K562 (cell line): Measurements from ENCODE around the gene ABT1. TPM values are rescaled to one million over a fixed set of nuclear protein-coding genes. Genes with fewer than 3 reads are reported as not detected.

ENCODE experiments used
- CC2D1A ChIP-seq: fragments of 450-650 bp; IDR thresholded peaks from 2 replicates; pipeline ENCODE4 v1.6.1; 2017; ENCODE audit warnings: mild to moderate bottlenecking
- CEBPG ChIP-seq, 3 experiments: fragments of 200-800 bp in 1 of 3; sonication (Bioruptor generic) in 1 of 3; sonication (generic) in 1 of 3; formaldehyde crosslinking in 1 of 3; IDR thresholded peaks in 2 of 3; conservative IDR thresholded peaks in 1 of 3; 2 replicates each; pipeline versions ENCODE4 v1.6.1 to v1.8.0; 2016 to 2022; ENCODE audit warnings: missing compliant biosample characterization in 2 of 3, missing genetic modification characterization in 2 of 3, mild to moderate bottlenecking in 1 of 3, missing genetic modification reagents in 1 of 3
- CHD1 ChIP-seq: fragments of 200-600 bp; sonication (generic); IDR thresholded peaks from one replicate; pipeline ENCODE4 v1.6.1; 2012; ENCODE audit warnings: mild to moderate bottlenecking, moderate library complexity, low read length, inconsistent platforms
- CTCF ChIP-seq, 3 experiments: IDR thresholded peaks in 2 of 3; conservative IDR thresholded peaks in 1 of 3; 2 replicates each; pipeline ENCODE4 v1.5.1; 2011 to 2012; ENCODE audit warnings: low read length in 3 of 3, mild to moderate bottlenecking in 3 of 3, control low read depth in 2 of 3, improper control_type of control experiment in 1 of 3, inconsistent platforms in 1 of 3, low read depth in 1 of 3, mixed read lengths in 1 of 3, moderate library complexity in 1 of 3; ENCODE audit not compliant: insufficient read depth in 2 of 3
- DNMT1 ChIP-seq: fragments of 450-650 bp; IDR thresholded peaks from 2 replicates; pipeline ENCODE4 v1.6.1; 2016; ENCODE audit warnings: antibody characterized with exemption, mild to moderate bottlenecking
- E2F6 ChIP-seq, 2 experiments: IDR thresholded peaks; 2 replicates each; pipeline ENCODE4 v1.6.1; 2011; ENCODE audit warnings: borderline replicate concordance in 1 of 2, control low read depth in 1 of 2, low read depth in 1 of 2, low read length in 1 of 2, mild to moderate bottlenecking in 1 of 2, mixed read lengths in 1 of 2, moderate library complexity in 1 of 2; ENCODE audit not compliant: insufficient read depth in 1 of 2, insufficient read length in 1 of 2, poor library complexity in 1 of 2, severe bottlenecking in 1 of 2; ENCODE audit errors: extremely low read depth in 1 of 2
- ELF4 ChIP-seq: fragments of 450-650 bp; formaldehyde crosslinking; IDR thresholded peaks from 2 replicates; pipeline ENCODE4 v1.4.0; 2022; ENCODE audit warnings: missing genetic modification characterization
- FOXJ2 ChIP-seq: fragments of 200-800 bp; sonication (Bioruptor generic); IDR thresholded peaks from 2 replicates; pipeline ENCODE4 v1.6.1; 2016; ENCODE audit warnings: missing genetic modification characterization, missing compliant biosample characterization
- HEY1 ChIP-seq: fragments of 250-450 bp; sonication (Bioruptor Pico); IDR thresholded peaks from 2 replicates; pipeline ENCODE4 v1.5.0; 2020; ENCODE audit warnings: mild to moderate bottlenecking, moderate library complexity, borderline replicate concordance
- HNRNPUL1 ChIP-seq: fragments of 200-400 bp; formaldehyde crosslinking; IDR thresholded peaks from 2 replicates; pipeline ENCODE4 v1.6.1; 2017; ENCODE audit warnings: low read length
- MTA2 ChIP-seq: fragments of 450-650 bp; IDR thresholded peaks from 2 replicates; pipeline ENCODE4 v1.6.1; 2016; ENCODE audit warnings: low read depth
- OTX1 ChIP-seq: fragments of 450-650 bp; formaldehyde crosslinking; IDR thresholded peaks from 2 replicates; pipeline ENCODE4 v1.4.0; 2022; ENCODE audit warnings: mild to moderate bottlenecking
- PHF21A ChIP-seq: fragments of 450-650 bp; IDR thresholded peaks from 2 replicates; pipeline ENCODE4 v1.6.1; 2017; ENCODE audit warnings: low read depth, borderline replicate concordance
- POLR2AphosphoS5 ChIP-seq: IDR thresholded peaks from 2 replicates; pipeline ENCODE4 v1.6.1; 2011; ENCODE audit warnings: mild to moderate bottlenecking, low read depth, low read length, moderate library complexity; ENCODE audit not compliant: control insufficient read depth, insufficient read depth
- RBBP5 ChIP-seq: fragments of 200-600 bp; sonication (generic); IDR thresholded peaks from 2 replicates; pipeline ENCODE4 v1.6.1; 2012; ENCODE audit warnings: borderline replicate concordance, mild to moderate bottlenecking, low read length, control low read depth, inconsistent platforms; ENCODE audit not compliant: insufficient read depth, poor library complexity, severe bottlenecking
- SRSF3 ChIP-seq: fragments of 200-400 bp; formaldehyde crosslinking; IDR thresholded peaks from 2 replicates; pipeline ENCODE4 v1.6.1; 2016; ENCODE audit warnings: mild to moderate bottlenecking, low read length, moderate library complexity; ENCODE audit not compliant: insufficient read depth
- STAT5A ChIP-seq: IDR thresholded peaks from 2 replicates; pipeline ENCODE4 v1.6.1; 2012; ENCODE audit warnings: low read length, inconsistent platforms, borderline replicate concordance
- TRIM25 ChIP-seq: fragments of 450-650 bp; IDR thresholded peaks from 2 replicates; pipeline ENCODE4 v1.7.0; 2016; ENCODE audit warnings: borderline replicate concordance
- ZBTB34 ChIP-seq: fragments of 250-450 bp; sonication (Bioruptor Pico); IDR thresholded peaks from 2 replicates; pipeline ENCODE4 v1.8.0; 2021; ENCODE audit warnings: mild to moderate bottlenecking, moderate library complexity
- ZNF780A ChIP-seq: fragments of 250-450 bp; sonication (Bioruptor Pico); IDR thresholded peaks from 2 replicates; pipeline ENCODE4 v1.5.0; 2021; ENCODE audit warnings: mild to moderate bottlenecking
- ZNF785 ChIP-seq: fragments of 250-450 bp; sonication (Bioruptor Pico); IDR thresholded peaks from 2 replicates; pipeline ENCODE4 v1.4.0; 2020; ENCODE audit warnings: mild to moderate bottlenecking
- ZSCAN29 ChIP-seq: fragments of 450-650 bp; IDR thresholded peaks from 2 replicates; pipeline ENCODE4 v1.6.1; 2017
- polyA plus RNA-seq, 8 experiments: library from polyadenylated mRNA; depleted of rRNA in 4 of 8; stranded (reverse) in 5 of 8; unstranded in 3 of 8; fragments of >200 nt; fragmentation: Nextera tagmentation in 2 of 8; fragmentation: Illumina TruSeq in 1 of 8; extraction: Ambion mirVana in 2 of 8; extraction: Trizol in 1 of 8; gene quantifications; 2 replicates each; pipeline versions ENCODE4 v1.2.1 to v1.2.3, GENCODE V29; 2011 to 2014; ENCODE audit warnings: inconsistent platforms in 1 of 8, missing spikeins in 1 of 8
- total RNA-seq, 7 experiments: library from RNA; depleted of rRNA in 6 of 7; stranded (reverse); fragments of >200 nt in 6 of 7; fragmentation: Illumina TruSeq in 2 of 7; extraction: Trizol in 2 of 7; gene quantifications; 2 replicates each; pipeline versions ENCODE4 v1.2.1 to v1.2.3, GENCODE V29; 2011 to 2021; ENCODE audit warnings: low replicate concordance in 1 of 7

Gene ABT1
- total and polyA plus RNA-seq, 9 of the 15 experiments (the other 6 are each of a cell fraction or from before 2014, with no cell fraction given), result 8.8 to 52.7 (median 40.7) TPM

- no peak for TF ChIP-seq E2F6 (IDR thresholded peaks at IDR 0.05; ENCODE audit: borderline replicate concordance in 1 of 2, extremely low read depth in 1 of 2, insufficient read depth in 1 of 2, insufficient read length in 1 of 2, low read depth in 1 of 2, low read length in 1 of 2, poor library complexity in 1 of 2, severe bottlenecking in 1 of 2)
- TF ChIP-seq SRSF3, result no peak
- TF ChIP-seq CEBPG (CRISPR knock-in tag; IDR thresholded peaks at IDR 0.05), result no peak
- peak; percentile 2 to 65; a peak in 2 of 4 replicates for TF ChIP-seq CEBPG (tag; conservative IDR thresholded peaks at IDR 0.05 in 1 of 2, IDR thresholded peaks at IDR 0.05 in 1 of 2)
- no peak for TF ChIP-seq ELF4 (CRISPR knock-in tag)
- 0 out of 2 replicates have a peak, but pooled peaks have one; percentile 27 for TF ChIP-seq TRIM25
- TF ChIP-seq PHF21A, result no peak
- no peak for TF ChIP-seq CC2D1A
- TF ChIP-seq HNRNPUL1, result no peak
- no peak for TF ChIP-seq HEY1
- peak; percentile 65 for TF ChIP-seq CHD1
- TF ChIP-seq STAT5A, result no peak
- TF ChIP-seq ZNF785 (CRISPR knock-in tag), result no peak
- no peak for TF ChIP-seq ZSCAN29
- TF ChIP-seq FOXJ2, result no peak
- no peak for TF ChIP-seq POLR2AphosphoS5
- TF ChIP-seq DNMT1, result no peak
- TF ChIP-seq MTA2, result no peak
- no peak for TF ChIP-seq CTCF (IDR thresholded peaks at IDR 0.05 in 2 of 3, conservative IDR thresholded peaks at IDR 0.05 in 1 of 3; ENCODE audit: insufficient read depth in 2 of 3, low read depth in 1 of 3, low read length in 3 of 3)
- no peak for TF ChIP-seq ZNF780A (CRISPR knock-in tag)
- no peak for TF ChIP-seq ZBTB34 (CRISPR knock-in tag)
- TF ChIP-seq OTX1 (CRISPR knock-in tag), result no peak
- TF ChIP-seq RBBP5, result peak; percentile 9
Observed at GRCh38 chr6:26554447-26554696, 42.4 kb upstream of the ABT1 start (continued).
